ENCODE results near the gene SPR.

DNA sequence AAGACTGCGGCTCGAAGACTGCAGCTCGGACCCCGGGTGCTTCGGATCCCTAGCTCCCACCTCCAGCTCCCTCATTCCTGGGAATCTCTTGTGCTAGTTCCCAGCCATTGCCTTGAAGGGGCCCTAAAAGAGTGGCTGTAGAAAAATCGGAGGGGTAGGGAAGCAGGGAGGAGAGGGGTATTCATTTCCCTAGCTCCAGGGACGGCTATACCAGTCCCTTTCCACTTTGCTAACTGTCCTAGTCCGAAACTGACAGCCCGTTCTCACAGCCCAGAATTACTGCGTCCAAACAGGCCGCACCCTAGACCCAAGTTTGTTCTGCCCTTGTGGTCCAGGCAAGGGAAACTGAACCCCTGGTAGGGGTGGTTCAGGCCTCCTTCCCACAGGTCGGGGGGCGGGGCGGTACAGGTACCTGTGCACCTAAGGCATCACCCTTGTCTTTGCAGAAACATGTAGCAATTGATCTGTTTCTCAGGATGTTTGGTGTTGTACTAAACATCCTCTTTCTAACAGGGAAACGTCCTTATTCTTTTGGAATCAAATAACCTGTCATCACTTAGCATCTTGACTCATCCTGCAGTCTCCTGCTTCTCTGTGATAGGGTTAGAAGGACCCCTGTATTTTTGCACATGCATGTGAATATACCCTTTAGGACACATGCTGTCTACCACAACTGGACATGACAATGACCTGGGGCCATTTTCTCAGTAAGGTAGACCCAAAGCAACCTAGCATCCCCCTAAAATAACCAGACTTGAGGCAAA is 34.1 kb downstream of the SPR start:
- TF ChIP-seq, protein P1, sequence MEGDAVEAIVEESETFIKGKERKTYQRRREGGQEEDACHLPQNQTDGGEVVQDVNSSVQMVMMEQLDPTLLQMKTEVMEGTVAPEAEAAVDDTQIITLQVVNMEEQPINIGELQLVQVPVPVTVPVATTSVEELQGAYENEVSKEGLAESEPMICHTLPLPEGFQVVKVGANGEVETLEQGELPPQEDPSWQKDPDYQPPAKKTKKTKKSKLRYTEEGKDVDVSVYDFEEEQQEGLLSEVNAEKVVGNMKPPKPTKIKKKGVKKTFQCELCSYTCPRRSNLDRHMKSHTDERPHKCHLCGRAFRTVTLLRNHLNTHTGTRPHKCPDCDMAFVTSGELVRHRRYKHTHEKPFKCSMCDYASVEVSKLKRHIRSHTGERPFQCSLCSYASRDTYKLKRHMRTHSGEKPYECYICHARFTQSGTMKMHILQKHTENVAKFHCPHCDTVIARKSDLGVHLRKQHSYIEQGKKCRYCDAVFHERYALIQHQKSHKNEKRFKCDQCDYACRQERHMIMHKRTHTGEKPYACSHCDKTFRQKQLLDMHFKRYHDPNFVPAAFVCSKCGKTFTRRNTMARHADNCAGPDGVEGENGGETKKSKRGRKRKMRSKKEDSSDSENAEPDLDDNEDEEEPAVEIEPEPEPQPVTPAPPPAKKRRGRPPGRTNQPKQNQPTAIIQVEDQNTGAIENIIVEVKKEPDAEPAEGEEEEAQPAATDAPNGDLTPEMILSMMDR (conservative IDR thresholded peaks at IDR 0.05; ENCODE audit: low read length): no peak
- TF ChIP-seq EZH2phosphoT487 (IDR thresholded peaks at IDR 0.05; ENCODE audit: borderline replicate concordance): no peak

Measured in Loucy (cell line).